ENCODE results near the gene MACROD1. TPM values are rescaled to one million over a fixed set of nuclear protein-coding genes. Genes with fewer than 3 reads are reported as not detected.

The MACROD1 gene
- total and polyA plus RNA-seq, 2 of the 13 experiments (the other 11 are each of a cell fraction or from before 2014, with no cell fraction given), result 23.1 to 34.5 TPM

DNA sequence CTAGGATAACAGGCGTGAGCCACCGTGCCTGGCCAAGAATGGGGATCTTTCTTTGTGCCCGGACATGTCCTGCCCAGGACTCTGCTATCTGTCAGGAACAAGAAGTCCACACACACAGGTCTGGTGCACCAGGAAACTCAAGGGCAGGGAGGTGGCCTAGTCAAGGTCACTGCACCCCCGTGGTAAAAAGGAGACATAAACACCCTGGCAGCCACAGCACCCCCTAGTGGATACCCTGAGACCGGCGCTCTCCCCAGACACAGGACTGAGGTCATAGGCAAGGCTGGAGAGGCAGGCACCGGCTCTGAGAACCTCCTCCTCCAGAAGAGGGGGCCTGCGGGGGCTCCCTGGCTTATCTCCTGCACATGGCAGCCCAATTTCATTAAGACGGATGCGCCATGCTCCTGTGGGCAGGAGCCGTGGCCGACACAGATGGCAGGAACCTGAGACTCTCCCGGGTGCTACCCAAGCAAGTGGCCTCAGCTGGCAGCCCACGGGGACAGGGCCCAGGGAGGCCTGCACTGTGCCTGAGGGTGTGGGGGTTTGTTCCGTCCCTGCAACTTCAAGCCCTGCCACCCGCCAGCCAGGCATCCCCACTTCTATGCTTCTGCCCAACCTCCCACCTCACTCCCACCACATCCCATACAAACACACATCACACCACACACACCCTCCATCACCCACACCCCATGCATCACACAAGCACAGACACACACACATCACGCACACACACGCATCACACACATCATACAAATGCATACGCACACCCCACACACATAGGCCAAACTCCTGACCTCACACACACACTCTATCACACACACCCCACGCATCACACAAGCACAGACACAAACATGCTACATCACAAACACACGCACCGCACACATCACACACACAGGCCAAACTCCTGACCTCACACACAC is 19.6 kb downstream of the MACROD1 start:
- Histone ChIP-seq H3K9me3 (ENCODE audit: low read length) (no peaks in the 10 kb centered on the region), H3K79me2 (ENCODE audit: insufficient read depth, low read length) (no peaks in the 10 kb centered on the region), H4K20me1 (ENCODE audit: insufficient read depth, low read length) (0 out of 2 replicates have a peak, but pooled peaks cover 10% of the 10 kb centered on the region), H3K4me3 (replicated peaks in 1 of 3; ENCODE audit: insufficient read depth in 1 of 3, low read depth in 2 of 3, low read length in 3 of 3) (no peak overlapping the region), H3K4me2 (ENCODE audit: low read depth, low read length) (no peak overlapping the region), H3K36me3 (replicated peaks in 1 of 2; ENCODE audit: control insufficient read depth in 1 of 2, insufficient read depth in 2 of 2, low read length in 2 of 2) (peaks cover 6 to 23% of the 10 kb centered on the region in 2 experiments; a peak in 4 of 5 replicates), H2AFZ (ENCODE audit: low read length) (no peak overlapping the region), H3K9ac (ENCODE audit: insufficient read depth, low read depth, low read length) (no peak overlapping the region), H3K27ac (ENCODE audit: extremely low read length, insufficient read depth, low read length) (no peak overlapping the region), H3K27me3 (ENCODE audit: control insufficient read depth in 1 of 2, insufficient read depth in 2 of 2, low read length in 2 of 2) (no peaks in the 10 kb centered on the region), H3K4me1 (ENCODE audit: insufficient read depth, low read length) (peaks cover 10% of the 10 kb centered on the region)
- CTCF ChIA-PET (ENCODE audit: low intra/inter-chr PET ratio, low total read pairs), result interaction anchor here (1.1 to 1.5 kb wide), 2 partner anchors 54 to 106 kb away, joined by 3 read pairs; no protein-coding TSS in a partner anchor
- intact Hi-C loops (cut with micrococcal nuclease; ENCODE audit: unreplicated experiment) (no loop called here), in situ Hi-C loops (cut with HindIII; ENCODE audit: extremely low pct_ligation_motif_present, low pct_unique_long_range_greater_than_20kb) (loop anchor here (5.0 to 10.0 kb wide), 3 partner anchors 59 to 311 kb away; partner anchors contain the start of gene MARK2)
- BruUV-seq (replicated peaks), result no TSS peak
- DNase-seq (ENCODE audit: low spot score) (peak; percentile 54), FAIRE-seq (peak; percentile 79), ATAC-seq (peak; percentile 72)
- 75% methylated on average over 13 of the region's 22 CpGs for WGBS (ENCODE audit: low lambda C conversion rate)
- POLR2A ChIA-PET, result no interaction called here
- 0 out of 2 replicates have a peak, but pooled peaks have one; percentile 38 for TF ChIP-seq MTA1 (CRISPR knock-in tag; IDR thresholded peaks at IDR 0.05; ENCODE audit: borderline replicate concordance)
- TF ChIP-seq ZNF839 (CRISPR knock-in tag; IDR thresholded peaks at IDR 0.05; ENCODE audit: borderline replicate concordance), result no peak
- TF ChIP-seq, protein P1, sequence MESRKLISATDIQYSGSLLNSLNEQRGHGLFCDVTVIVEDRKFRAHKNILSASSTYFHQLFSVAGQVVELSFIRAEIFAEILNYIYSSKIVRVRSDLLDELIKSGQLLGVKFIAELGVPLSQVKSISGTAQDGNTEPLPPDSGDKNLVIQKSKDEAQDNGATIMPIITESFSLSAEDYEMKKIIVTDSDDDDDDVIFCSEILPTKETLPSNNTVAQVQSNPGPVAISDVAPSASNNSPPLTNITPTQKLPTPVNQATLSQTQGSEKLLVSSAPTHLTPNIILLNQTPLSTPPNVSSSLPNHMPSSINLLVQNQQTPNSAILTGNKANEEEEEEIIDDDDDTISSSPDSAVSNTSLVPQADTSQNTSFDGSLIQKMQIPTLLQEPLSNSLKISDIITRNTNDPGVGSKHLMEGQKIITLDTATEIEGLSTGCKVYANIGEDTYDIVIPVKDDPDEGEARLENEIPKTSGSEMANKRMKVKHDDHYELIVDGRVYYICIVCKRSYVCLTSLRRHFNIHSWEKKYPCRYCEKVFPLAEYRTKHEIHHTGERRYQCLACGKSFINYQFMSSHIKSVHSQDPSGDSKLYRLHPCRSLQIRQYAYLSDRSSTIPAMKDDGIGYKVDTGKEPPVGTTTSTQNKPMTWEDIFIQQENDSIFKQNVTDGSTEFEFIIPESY (CRISPR knock-in tag; IDR thresholded peaks at IDR 0.05), result peak; percentile 83
- no peak for TF ChIP-seq EP300 (IDR thresholded peaks at IDR 0.05; ENCODE audit: low read depth in 2 of 2, low read length in 2 of 2)
- TF ChIP-seq EP300 (CRISPR knock-in tag; IDR thresholded peaks at IDR 0.05; ENCODE audit: borderline replicate concordance), result no peak
- TF ChIP-seq ZNF205 (CRISPR knock-in tag; IDR thresholded peaks at IDR 0.05), result no peak
- no peak for TF ChIP-seq ZNF180 (CRISPR knock-in tag; IDR thresholded peaks at IDR 0.05; ENCODE audit: borderline replicate concordance, low read depth)
- TF ChIP-seq ATF7-NPFF (CRISPR knock-in tag; IDR thresholded peaks at IDR 0.05; ENCODE audit: low read depth), result no peak
- no peak for TF ChIP-seq REXO4 (CRISPR knock-in tag; IDR thresholded peaks at IDR 0.05; ENCODE audit: borderline replicate concordance)
- no peak for TF ChIP-seq HES4 (CRISPR knock-in tag; IDR thresholded peaks at IDR 0.05; ENCODE audit: borderline replicate concordance)
- TF ChIP-seq, protein P2, sequence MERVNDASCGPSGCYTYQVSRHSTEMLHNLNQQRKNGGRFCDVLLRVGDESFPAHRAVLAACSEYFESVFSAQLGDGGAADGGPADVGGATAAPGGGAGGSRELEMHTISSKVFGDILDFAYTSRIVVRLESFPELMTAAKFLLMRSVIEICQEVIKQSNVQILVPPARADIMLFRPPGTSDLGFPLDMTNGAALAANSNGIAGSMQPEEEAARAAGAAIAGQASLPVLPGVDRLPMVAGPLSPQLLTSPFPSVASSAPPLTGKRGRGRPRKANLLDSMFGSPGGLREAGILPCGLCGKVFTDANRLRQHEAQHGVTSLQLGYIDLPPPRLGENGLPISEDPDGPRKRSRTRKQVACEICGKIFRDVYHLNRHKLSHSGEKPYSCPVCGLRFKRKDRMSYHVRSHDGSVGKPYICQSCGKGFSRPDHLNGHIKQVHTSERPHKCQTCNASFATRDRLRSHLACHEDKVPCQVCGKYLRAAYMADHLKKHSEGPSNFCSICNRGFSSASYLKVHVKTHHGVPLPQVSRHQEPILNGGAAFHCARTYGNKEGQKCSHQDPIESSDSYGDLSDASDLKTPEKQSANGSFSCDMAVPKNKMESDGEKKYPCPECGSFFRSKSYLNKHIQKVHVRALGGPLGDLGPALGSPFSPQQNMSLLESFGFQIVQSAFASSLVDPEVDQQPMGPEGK (CRISPR knock-in tag; IDR thresholded peaks at IDR 0.05), result peak; percentile 98
- no peak for TF ChIP-seq ELF1 (CRISPR knock-in tag; IDR thresholded peaks at IDR 0.05)
- TF ChIP-seq MIER2 (CRISPR knock-in tag; IDR thresholded peaks at IDR 0.05), result no peak
- TF ChIP-seq, protein P3, sequence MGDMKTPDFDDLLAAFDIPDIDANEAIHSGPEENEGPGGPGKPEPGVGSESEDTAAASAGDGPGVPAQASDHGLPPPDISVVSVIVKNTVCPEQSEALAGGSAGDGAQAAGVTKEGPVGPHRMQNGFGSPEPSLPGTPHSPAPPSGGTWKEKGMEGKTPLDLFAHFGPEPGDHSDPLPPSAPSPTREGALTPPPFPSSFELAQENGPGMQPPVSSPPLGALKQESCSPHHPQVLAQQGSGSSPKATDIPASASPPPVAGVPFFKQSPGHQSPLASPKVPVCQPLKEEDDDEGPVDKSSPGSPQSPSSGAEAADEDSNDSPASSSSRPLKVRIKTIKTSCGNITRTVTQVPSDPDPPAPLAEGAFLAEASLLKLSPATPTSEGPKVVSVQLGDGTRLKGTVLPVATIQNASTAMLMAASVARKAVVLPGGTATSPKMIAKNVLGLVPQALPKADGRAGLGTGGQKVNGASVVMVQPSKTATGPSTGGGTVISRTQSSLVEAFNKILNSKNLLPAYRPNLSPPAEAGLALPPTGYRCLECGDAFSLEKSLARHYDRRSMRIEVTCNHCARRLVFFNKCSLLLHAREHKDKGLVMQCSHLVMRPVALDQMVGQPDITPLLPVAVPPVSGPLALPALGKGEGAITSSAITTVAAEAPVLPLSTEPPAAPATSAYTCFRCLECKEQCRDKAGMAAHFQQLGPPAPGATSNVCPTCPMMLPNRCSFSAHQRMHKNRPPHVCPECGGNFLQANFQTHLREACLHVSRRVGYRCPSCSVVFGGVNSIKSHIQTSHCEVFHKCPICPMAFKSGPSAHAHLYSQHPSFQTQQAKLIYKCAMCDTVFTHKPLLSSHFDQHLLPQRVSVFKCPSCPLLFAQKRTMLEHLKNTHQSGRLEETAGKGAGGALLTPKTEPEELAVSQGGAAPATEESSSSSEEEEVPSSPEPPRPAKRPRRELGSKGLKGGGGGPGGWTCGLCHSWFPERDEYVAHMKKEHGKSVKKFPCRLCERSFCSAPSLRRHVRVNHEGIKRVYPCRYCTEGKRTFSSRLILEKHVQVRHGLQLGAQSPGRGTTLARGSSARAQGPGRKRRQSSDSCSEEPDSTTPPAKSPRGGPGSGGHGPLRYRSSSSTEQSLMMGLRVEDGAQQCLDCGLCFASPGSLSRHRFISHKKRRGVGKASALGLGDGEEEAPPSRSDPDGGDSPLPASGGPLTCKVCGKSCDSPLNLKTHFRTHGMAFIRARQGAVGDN (CRISPR knock-in tag; IDR thresholded peaks at IDR 0.05), result peak; percentile 44; the same call in 1 of the 2 replicates

All from HepG2 (cell line).